Body of pancreas (tissue), 4 donors: ENCODE data around the gene MRTFB. TPM values are rescaled to one million over a fixed set of nuclear protein-coding genes. Genes with fewer than 3 reads are reported as not detected.
A peak's percentile ranks its signal among the peaks of the same experiment; 100 is the strongest.

ENCODE experiments used
- ATAC-seq: fragments of 150-250 bp; one replicate; pipeline ENCODE4 v1.9.1; 2016
- DNase-seq, 4 donors: peaks; one replicate each; pipeline ENCODE4 v3.0.0-alpha.2; 2019
- H3K27ac ChIP-seq, 4 donors: fragments of 200-600 bp; sonication (generic); 1 replicate in 3 of 4; 2 replicates in 1 of 4; pipeline versions ENCODE4 v1.5.1 to v1.6.1; 2016 to 2019; ENCODE audit warnings: mild to moderate bottlenecking in 1 of 4, mixed read lengths in 1 of 4, moderate library complexity in 1 of 4
- H3K27me3 ChIP-seq, 2 donors: fragments of 200-600 bp; sonication (generic); one replicate each; pipeline ENCODE4 v1.6.0; 2016; ENCODE audit warnings: mild to moderate bottlenecking in 1 of 2
- H3K36me3 ChIP-seq, 2 donors: fragments of 200-600 bp; sonication (generic); replicated peaks in 1 of 2; 2 replicates each; pipeline ENCODE4 v1.5.1; 2016; ENCODE audit warnings: low read depth in 2 of 2; ENCODE audit not compliant: insufficient read depth in 1 of 2
- H3K4me1 ChIP-seq: fragments of 200-600 bp; sonication (generic); one replicate; pipeline ENCODE4 v1.6.0; 2016
- H3K4me3 ChIP-seq, 2 donors: fragments of 200-600 bp; sonication (generic); 1 replicate in 1 of 2; 2 replicates in 1 of 2; pipeline ENCODE4 v1.5.1; 2016 to 2019
- H3K9me3 ChIP-seq, 3 donors: fragments of 200-600 bp; sonication (generic); 1 replicate in 2 of 3; 2 replicates in 1 of 3; pipeline ENCODE4 v1.5.1; 2016
- POLR2A ChIP-seq, 3 donors: fragments of 450-650 bp; IDR thresholded peaks; one replicate each; pipeline ENCODE4 v1.6.1; 2016; ENCODE audit warnings: antibody characterized with exemption in 3 of 3, mild to moderate bottlenecking in 2 of 3
- WGBS, 2 donors: methylation state at CpG; one replicate each; pipeline ENCODE4 v1.1.5; 2017; 5-methylcytosine and 5-hydroxymethylcytosine counted together
- intact Hi-C: fragments of 100-400 bp; cut with DNase I; formaldehyde crosslinking; loops from one replicate; pipeline ENCODE4 v1.15.1; 2023
- microRNA counts, 2 donors: library from miRNA; unstranded; fragments of <30 nt; microRNA quantifications; one replicate each; lab custom pipeline; 2017
- microRNA-seq, 2 donors: library from miRNA; unstranded; fragments of <30 nt; microRNA quantifications; one replicate each; pipeline ENCODE4, GENCODE V29; 2016; ENCODE audit warnings: borderline number of aligned reads in 2 of 2, borderline replicate concordance in 2 of 2
- small RNA-seq: library from RNA; depleted of rRNA; stranded (forward); fragments of <200 nt; gene quantifications from one replicate; pipeline ENCODE3, GENCODE V24; 2016
- total RNA-seq, 2 donors: library from RNA; depleted of rRNA; stranded (reverse); fragments of >200 nt; gene quantifications; one replicate each; pipeline ENCODE4 v1.1.0, GENCODE V29; 2016
- TF ChIP-seq, protein P1 (sequence below), 7 experiments: fragments of 450-650 bp in 4 of 7; fragments of 200-600 bp in 3 of 7; sonication (generic) in 3 of 7; IDR thresholded peaks; one replicate each; pipeline ENCODE4 v1.5.1; 2016 to 2019; ENCODE audit warnings: antibody characterized with exemption in 7 of 7

The MRTFB gene
- total RNA-seq, 2 donors from 2014 or later = 39.2 to 46.8 TPM

DNA sequence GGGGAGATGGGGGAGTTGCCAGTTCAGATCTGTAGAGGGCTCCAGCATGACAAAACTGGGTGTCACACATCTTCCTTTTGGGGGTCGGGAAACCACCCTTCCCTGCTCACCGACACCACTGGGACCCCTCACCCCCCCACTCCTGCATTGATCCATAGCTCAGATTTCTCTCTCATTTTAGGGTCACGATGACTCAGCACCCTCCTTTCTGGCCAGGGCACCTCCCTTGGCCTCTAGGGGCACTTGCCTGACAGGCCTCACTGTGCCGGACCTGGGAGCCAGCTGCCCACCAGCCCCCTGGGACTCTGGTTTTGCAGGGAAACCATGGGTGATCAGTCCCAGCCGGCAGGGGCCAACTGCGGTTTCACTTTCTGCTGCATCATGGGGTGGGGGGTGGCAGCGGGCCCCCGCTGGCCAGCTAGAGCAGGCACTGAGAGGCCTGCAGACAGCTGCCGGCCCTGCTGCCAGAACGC, 239.4 kb downstream of the MRTFB start:
- intact Hi-C loops = no loop called here
- ATAC-seq (no peak), DNase-seq (peak in 1 of 4 donors; percentile 39)
- H3K9me3 ChIP-seq = no peaks in the 10 kb centered on the region
- TF ChIP-seq, protein P1, sequence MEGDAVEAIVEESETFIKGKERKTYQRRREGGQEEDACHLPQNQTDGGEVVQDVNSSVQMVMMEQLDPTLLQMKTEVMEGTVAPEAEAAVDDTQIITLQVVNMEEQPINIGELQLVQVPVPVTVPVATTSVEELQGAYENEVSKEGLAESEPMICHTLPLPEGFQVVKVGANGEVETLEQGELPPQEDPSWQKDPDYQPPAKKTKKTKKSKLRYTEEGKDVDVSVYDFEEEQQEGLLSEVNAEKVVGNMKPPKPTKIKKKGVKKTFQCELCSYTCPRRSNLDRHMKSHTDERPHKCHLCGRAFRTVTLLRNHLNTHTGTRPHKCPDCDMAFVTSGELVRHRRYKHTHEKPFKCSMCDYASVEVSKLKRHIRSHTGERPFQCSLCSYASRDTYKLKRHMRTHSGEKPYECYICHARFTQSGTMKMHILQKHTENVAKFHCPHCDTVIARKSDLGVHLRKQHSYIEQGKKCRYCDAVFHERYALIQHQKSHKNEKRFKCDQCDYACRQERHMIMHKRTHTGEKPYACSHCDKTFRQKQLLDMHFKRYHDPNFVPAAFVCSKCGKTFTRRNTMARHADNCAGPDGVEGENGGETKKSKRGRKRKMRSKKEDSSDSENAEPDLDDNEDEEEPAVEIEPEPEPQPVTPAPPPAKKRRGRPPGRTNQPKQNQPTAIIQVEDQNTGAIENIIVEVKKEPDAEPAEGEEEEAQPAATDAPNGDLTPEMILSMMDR (IDR thresholded peaks at IDR 0.05) = peak in 2 of 7 experiments; percentile 11 to 18
- no peak for TF ChIP-seq POLR2A (IDR thresholded peaks at IDR 0.05)
- peaks cover 71% of the 10 kb centered on the region for H3K4me1 ChIP-seq
- H3K4me3 ChIP-seq = no peak overlapping the region
- no peaks in the 10 kb centered on the region for H3K27me3 ChIP-seq
- 33 to 49% methylated on average over 4 to 10 of the region's 10 CpGs for WGBS, 2 donors
- H3K27ac ChIP-seq = peak overlapping the region; percentile 32 to 93 (median 89)
- H3K36me3 ChIP-seq = no peaks in the 10 kb centered on the region

DNA sequence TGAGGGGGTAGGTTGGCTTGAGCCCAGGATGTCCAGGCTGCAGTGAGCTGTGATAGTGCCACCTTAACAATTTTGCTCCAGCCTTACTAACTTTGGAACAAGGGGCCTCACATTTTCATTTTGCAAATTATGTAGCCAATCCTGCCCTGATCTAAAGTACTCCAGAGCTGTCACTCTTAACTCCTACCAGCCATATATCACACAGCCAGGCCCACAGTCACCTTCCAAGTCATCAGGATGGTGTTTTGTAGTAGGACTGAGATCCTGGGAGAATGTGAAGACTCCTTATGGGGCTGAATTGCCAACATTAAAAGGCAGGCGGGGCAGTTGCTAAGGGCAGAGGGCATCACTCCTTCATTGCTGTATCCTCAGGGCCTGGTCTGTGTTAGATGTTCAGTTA, 243.0 kb downstream of the MRTFB start:
- no peak for TF ChIP-seq POLR2A (IDR thresholded peaks at IDR 0.05)
- TF ChIP-seq, protein P1 (IDR thresholded peaks at IDR 0.05) = no peak
- 100% methylated on average over 1 of the region's 1 CpG for WGBS, 2 donors
- DNase-seq = no peak

GRCh38 chr16:14315683-14316320, 244.7 kb downstream of the MRTFB start:
- H3K9me3 ChIP-seq = no peaks in the 10 kb centered on the region
- H3K4me3 ChIP-seq = no peak overlapping the region
- no peak overlapping the region for H3K27ac ChIP-seq
- DNase-seq (no peak), ATAC-seq (no peak)
- H3K4me1 ChIP-seq = peaks cover 43% of the 10 kb centered on the region
- TF ChIP-seq POLR2A (IDR thresholded peaks at IDR 0.05) = no peak
- TF ChIP-seq, protein P1 (IDR thresholded peaks at IDR 0.05) = no peak
- WGBS, 2 donors = 59 to 80% methylated on average over 11 of the region's 11 CpGs
- H3K27me3 ChIP-seq = no peaks in the 10 kb centered on the region
- no peaks in the 10 kb centered on the region for H3K36me3 ChIP-seq
- intact Hi-C loops = no loop called here

More for the DNA sequence above, 243.0 kb downstream of the MRTFB start:
- intact Hi-C loops = no loop called here
- no peak overlapping the region for H3K27ac ChIP-seq
- H3K9me3 ChIP-seq = no peaks in the 10 kb centered on the region
- H3K4me3 ChIP-seq = no peak overlapping the region
- no peaks in the 10 kb centered on the region for H3K36me3 ChIP-seq
- peaks cover 45% of the 10 kb centered on the region for H3K4me1 ChIP-seq
- H3K27me3 ChIP-seq = no peaks in the 10 kb centered on the region
- no peak for ATAC-seq

MicroRNA genes within 50 kb of the gene (microRNA counts, 767-probe panel; counts per million panel counts)
- 0 to 736 counts per million in 2 donors for microRNA hsa-miR-193b-3p (lab: Ali Mortazavi, UCI)
- 736 to 4,827 counts per million in 2 donors for microRNA hsa-miR-365a-3p (lab: Ali Mortazavi, UCI)

Small RNAs within 50 kb of the gene (microRNA-seq; reads per million reads assigned to microRNA genes)
- gene MIR193B (354 to 482 reads per million in 2 donors), gene MIR365A (6.7 to 14.0 reads per million in 2 donors)

Small RNAs within 50 kb of the gene (small RNA-seq; reads per million reads assigned to genes)
- gene MIR193B (11.5 reads per million, percentile 92 among the genes with 10 or more reads in this experiment), gene MIR365A (not detected), gene RF00019 (not detected)

Other genes starting within 250 kb of the MRTFB start
- 1 to 10 TPM; 9.2 to 9.9 TPM for gene ERCC4, start 151.2 kb upstream of the MRTFB start, total RNA-seq